Uterus (tissue), 4 donors: ENCODE results near the gene SLCO2A1. TPM values are rescaled to one million over a fixed set of nuclear protein-coding genes. Genes with fewer than 3 reads are reported as not detected.
A peak's percentile ranks its signal among the peaks of the same experiment; 100 is the strongest.

Experiments
- DNase-seq, 2 donors: peaks; one replicate each; pipeline ENCODE4 v3.0.0-alpha.2; 2019 to 2020
- H3K27ac ChIP-seq, 2 donors: fragments of 200-600 bp; sonication (generic); 1 replicate in 1 of 2; 2 replicates in 1 of 2; pipeline ENCODE4 v1.5.1; 2016 to 2018
- H3K27me3 ChIP-seq, 2 donors: fragments of 200-600 bp; sonication (generic); one replicate each; pipeline ENCODE4 v1.5.1; 2018 to 2019; ENCODE audit warnings: control low read depth in 1 of 2
- H3K36me3 ChIP-seq, 2 donors: fragments of 200-600 bp; sonication (generic); one replicate each; pipeline ENCODE4 v1.5.1; 2019; ENCODE audit warnings: control low read depth in 1 of 2
- H3K4me1 ChIP-seq, 2 donors: fragments of 200-600 bp; sonication (generic); one replicate each; pipeline ENCODE4 v1.5.1; 2018 to 2019; ENCODE audit warnings: control low read depth in 1 of 2
- H3K4me3 ChIP-seq, 2 donors: fragments of 200-600 bp; sonication (generic); 1 replicate in 1 of 2; 2 replicates in 1 of 2; pipeline ENCODE4 v1.5.1; 2018 to 2019; ENCODE audit warnings: mild to moderate bottlenecking in 1 of 2
- H3K9me3 ChIP-seq, 2 donors: fragments of 200-600 bp; sonication (generic); one replicate each; pipeline ENCODE4 v1.5.1; 2019; ENCODE audit warnings: control low read depth in 1 of 2
- CTCF ChIP-seq, 4 experiments: fragments of 200-600 bp in 2 of 4; fragments of 450-650 bp in 2 of 4; sonication (generic) in 2 of 4; IDR thresholded peaks; one replicate each; pipeline ENCODE4 v1.5.1; 2016 to 2019; ENCODE audit warnings: antibody characterized with exemption in 4 of 4, mild to moderate bottlenecking in 2 of 4, moderate library complexity in 1 of 4
- POLR2A ChIP-seq, 2 donors: fragments of 450-650 bp; IDR thresholded peaks; one replicate each; pipeline ENCODE4 v1.6.1; 2016; ENCODE audit warnings: antibody characterized with exemption in 2 of 2, mild to moderate bottlenecking in 1 of 2, moderate library complexity in 1 of 2
- intact Hi-C: fragments of 100-400 bp; cut with DNase I; formaldehyde crosslinking; loops from one replicate; pipeline ENCODE4 v1.15.1; 2023; ENCODE audit warnings: low total_unique reads
- total RNA-seq, 4 donors: library from RNA; depleted of rRNA in 3 of 4; stranded (reverse); fragments of >200 nt in 3 of 4; gene quantifications; one replicate each; pipeline versions ENCODE4 v1.1.0 to v1.2.4, GENCODE V29; 2014 to 2023
- donor health status: DM: yes; HTN: yes; CAD: no.

The SLCO2A1 gene
- total RNA-seq, 4 donors from 2014 or later: 3.0 to 168 (median 79.6) TPM

GRCh38 chr3:134028486-134029255 lies 1.1 kb downstream of the SLCO2A1 start:
- Histone ChIP-seq H3K4me3 (peak overlapping the region; percentile 32 to 56), H3K9me3 (no peaks in the 10 kb centered on the region), H3K4me1 (no peaks in the 10 kb centered on the region), H3K36me3 (no peaks in the 10 kb centered on the region), H3K27me3 (no peaks in the 10 kb centered on the region), H3K27ac (peak overlapping the region; percentile 28 to 74)
- no peak for DNase-seq
- intact Hi-C loops: no loop called here
- TF ChIP-seq CTCF (IDR thresholded peaks at IDR 0.05): no peak
- no peak for TF ChIP-seq POLR2A (IDR thresholded peaks at IDR 0.05)

- Histone ChIP-seq H3K9me3 (no peaks in the 10 kb centered on the region), H3K27ac (peak overlapping the region; percentile 28 to 74), H3K4me3 (peak overlapping the region in 1 of 2 donors; percentile 16), H3K27me3 (no peaks in the 10 kb centered on the region), H3K4me1 (no peaks in the 10 kb centered on the region), H3K36me3 (no peaks in the 10 kb centered on the region)
- intact Hi-C loops: no loop called here
- no peak for DNase-seq
- TF ChIP-seq POLR2A (IDR thresholded peaks at IDR 0.05) (no peak), CTCF (IDR thresholded peaks at IDR 0.05) (no peak)
These were observed 2.1 kb downstream of the SLCO2A1 start for GRCh38 chr3:134027631-134028030.

GRCh38 chr3:134020135-134020680 lies 9.5 kb downstream of the SLCO2A1 start:
- TF ChIP-seq CTCF (IDR thresholded peaks at IDR 0.05) (no peak), POLR2A (IDR thresholded peaks at IDR 0.05) (no peak)
- intact Hi-C loops: no loop called here

GRCh38 chr3:134018850-134019249 lies 10.9 kb downstream of the SLCO2A1 start:
- Histone ChIP-seq H3K27ac (no peak overlapping the region), H3K27me3 (no peaks in the 10 kb centered on the region), H3K9me3 (no peaks in the 10 kb centered on the region), H3K36me3 (no peaks in the 10 kb centered on the region), H3K4me1 (no peaks in the 10 kb centered on the region), H3K4me3 (no peak overlapping the region)
- intact Hi-C loops: no loop called here
- no peak for DNase-seq
- TF ChIP-seq CTCF (IDR thresholded peaks at IDR 0.05): no peak
- no peak for TF ChIP-seq POLR2A (IDR thresholded peaks at IDR 0.05)

More at GRCh38 chr3:134020135-134020680, 9.5 kb downstream of the SLCO2A1 start:
- Histone ChIP-seq H3K27ac (no peak overlapping the region), H3K27me3 (no peaks in the 10 kb centered on the region), H3K4me3 (no peak overlapping the region), H3K4me1 (no peaks in the 10 kb centered on the region), H3K36me3 (no peaks in the 10 kb centered on the region), H3K9me3 (no peaks in the 10 kb centered on the region)
- DNase-seq: no peak

- DNase-seq: no peak
- intact Hi-C loops: no loop called here
- Histone ChIP-seq H3K4me1 (no peaks in the 10 kb centered on the region), H3K36me3 (no peaks in the 10 kb centered on the region), H3K4me3 (no peak overlapping the region), H3K9me3 (no peaks in the 10 kb centered on the region), H3K27ac (no peak overlapping the region), H3K27me3 (no peaks in the 10 kb centered on the region)
- TF ChIP-seq CTCF (IDR thresholded peaks at IDR 0.05) (no peak), POLR2A (IDR thresholded peaks at IDR 0.05) (no peak)
These were observed 11.3 kb downstream of the SLCO2A1 start for GRCh38 chr3:134018406-134018805.
